Calu3 (cell line): ENCODE data around the gene MYO3B. TPM values are rescaled to one million over a fixed set of nuclear protein-coding genes. Genes with fewer than 3 reads are reported as not detected.

Experiments used
- BruUV-seq: library from RNA; stranded (reverse); fragments of 400-500 nt; replicated peaks from 2 replicates; lab custom pipeline; 2021; lab: Mats Ljungman, UMichigan
- CTCF ChIA-PET: fragments of 300-600 bp; sonication (Branson Sonifier 250); formaldehyde crosslinking; loops from one replicate; lab custom pipeline; 2022; ENCODE audit warnings: antibody characterized with exemption; lab: Charles Lee
- DNase-seq: peaks from one replicate; pipeline ENCODE4 v3.0.0; 2022
- H3K27ac Mint-ChIP-seq: one replicate; pipeline ENCODE4 v1.8.0; 2022; ENCODE audit warnings: mixed read lengths; ENCODE audit not compliant: unreplicated experiment
- H3K27me3 Mint-ChIP-seq: one replicate; pipeline ENCODE4 v1.8.0; 2022; ENCODE audit warnings: mixed read lengths; ENCODE audit not compliant: unreplicated experiment
- H3K36me3 Mint-ChIP-seq: one replicate; pipeline ENCODE4 v1.8.0; 2022; ENCODE audit warnings: mild to moderate bottlenecking, moderate library complexity, mixed read lengths; ENCODE audit not compliant: insufficient read depth, unreplicated experiment
- H3K4me1 Mint-ChIP-seq: one replicate; pipeline ENCODE4 v1.8.0; 2022; ENCODE audit warnings: mild to moderate bottlenecking, low read depth, mixed read lengths; ENCODE audit not compliant: unreplicated experiment
- H3K4me3 Mint-ChIP-seq: one replicate; pipeline ENCODE4 v1.8.0; 2022; ENCODE audit warnings: mild to moderate bottlenecking, low read depth, moderate library complexity, mixed read lengths; ENCODE audit not compliant: unreplicated experiment
- H3K9me3 Mint-ChIP-seq: one replicate; pipeline ENCODE4 v1.8.0; 2022; ENCODE audit warnings: low read depth, mixed read lengths; ENCODE audit not compliant: unreplicated experiment
- CTCF ChIP-seq: fragments of 200-600 bp; IDR thresholded peaks from one replicate; pipeline ENCODE4 v1.8.0; 2022; ENCODE audit warnings: antibody characterized with exemption; ENCODE audit not compliant: unreplicated experiment
- intact Hi-C: fragments of 100-400 bp; cut with micrococcal nuclease; formaldehyde crosslinking; loops from one replicate; pipeline ENCODE4 v1.10.0; 2022; ENCODE audit not compliant: unreplicated experiment
- total RNA-seq: library from RNA; stranded (reverse); gene quantifications from 2 replicates; pipeline ENCODE4 v1.2.3, GENCODE V29; 2022

The MYO3B gene
- total RNA-seq, 1 experiment from 2014 or later, result 5.0 TPM

- no peaks in the 10 kb centered on the region for H3K36me3 Mint-ChIP-seq
- TF ChIP-seq CTCF, result no peak
- H3K9me3 Mint-ChIP-seq, result no peaks in the 10 kb centered on the region
- no peaks in the 10 kb centered on the region for H3K4me1 Mint-ChIP-seq
- CTCF ChIA-PET, result no interaction called here
- DNase-seq, result no peak
- BruUV-seq, result no TSS peak
- H3K4me3 Mint-ChIP-seq, result no peak overlapping the region
- no peaks in the 10 kb centered on the region for H3K27me3 Mint-ChIP-seq
- no peak overlapping the region for H3K27ac Mint-ChIP-seq
- intact Hi-C loops, result no loop called here
Measured at GRCh38 chr2:170204298-170204951, 26.5 kb downstream of the MYO3B start.

GRCh38 chr2:170206246-170206645 is 28.3 kb downstream of the MYO3B start:
- H3K4me3 Mint-ChIP-seq, result no peak overlapping the region
- H3K27me3 Mint-ChIP-seq, result no peaks in the 10 kb centered on the region
- intact Hi-C loops, result no loop called here
- no peak for TF ChIP-seq CTCF
- H3K36me3 Mint-ChIP-seq, result no peaks in the 10 kb centered on the region
- H3K27ac Mint-ChIP-seq, result no peak overlapping the region
- CTCF ChIA-PET, result no interaction called here
- no peaks in the 10 kb centered on the region for H3K4me1 Mint-ChIP-seq
- BruUV-seq, result no TSS peak
- H3K9me3 Mint-ChIP-seq, result no peaks in the 10 kb centered on the region
- DNase-seq, result no peak

GRCh38 chr2:170206805-170207407 is 29.0 kb downstream of the MYO3B start:
- no peaks in the 10 kb centered on the region for H3K27me3 Mint-ChIP-seq
- DNase-seq, result no peak
- TF ChIP-seq CTCF, result no peak
- H3K4me1 Mint-ChIP-seq, result no peaks in the 10 kb centered on the region
- no TSS peak for BruUV-seq
- no peaks in the 10 kb centered on the region for H3K9me3 Mint-ChIP-seq
- intact Hi-C loops, result no loop called here
- CTCF ChIA-PET, result no interaction called here
- H3K36me3 Mint-ChIP-seq, result no peaks in the 10 kb centered on the region
- H3K4me3 Mint-ChIP-seq, result no peak overlapping the region
- H3K27ac Mint-ChIP-seq, result no peak overlapping the region

- Mint-ChIP-seq H3K9me3 (no peaks in the 10 kb centered on the region), H3K36me3 (no peaks in the 10 kb centered on the region), H3K4me1 (no peaks in the 10 kb centered on the region), H3K27ac (no peak overlapping the region), H3K27me3 (no peaks in the 10 kb centered on the region), H3K4me3 (no peak overlapping the region)
- CTCF ChIA-PET, result no interaction called here
- no peak for DNase-seq
- BruUV-seq, result no TSS peak
- no peak for TF ChIP-seq CTCF
- intact Hi-C loops, result no loop called here
Measured at GRCh38 chr2:170207901-170208300, 30.0 kb downstream of the MYO3B start.
